GM21737 (cell line): ENCODE measurements around the gene GLP1R.

Experiments used
- ATAC-seq: cut with Tn5 transposase; IDR thresholded peaks from one replicate; pipeline ENCODE4 v1.9.1; 2021; ENCODE audit warnings: mild to moderate bottlenecking, moderate library complexity; ENCODE audit not compliant: unreplicated experiment

The GLP1R gene

GRCh38 chr6:39048481-39049399, at the start of gene GLP1R:
GLP1R (plus strand) TSS chr6:39048781; CDS start chr6:39048841, 60 bp downstream.
- no peak for ATAC-seq

- ATAC-seq = no peak
Measured at GRCh38 chr6:39003072-39003471, 45.5 kb upstream of the GLP1R start.

GRCh38 chr6:39003492-39003891, 45.1 kb upstream of the GLP1R start:
- no peak for ATAC-seq

GRCh38 chr6:39004801-39005200, 43.8 kb upstream of the GLP1R start:
- no peak for ATAC-seq

DNA sequence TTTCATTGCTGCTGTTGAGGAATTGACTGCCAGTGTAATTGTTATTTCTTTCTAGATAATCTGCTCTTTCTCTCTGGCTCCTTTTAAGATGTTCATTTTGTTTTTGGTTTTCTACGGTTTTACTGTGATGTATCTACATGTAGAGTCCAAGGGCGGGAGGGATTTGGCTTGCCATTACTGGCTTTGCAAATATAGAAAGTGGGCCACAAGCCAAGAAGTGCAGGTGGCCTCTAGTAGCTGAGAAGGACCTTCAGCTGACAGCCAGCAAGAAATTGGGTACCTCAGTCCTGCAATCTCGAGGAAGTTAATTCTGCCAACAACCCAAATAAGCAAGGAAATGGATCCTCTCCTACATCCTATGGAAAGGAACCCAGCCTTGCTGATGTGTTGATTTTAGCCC, 42.8 kb upstream of the GLP1R start:
- ATAC-seq = no peak

GRCh38 chr6:39007575-39007974, 41.0 kb upstream of the GLP1R start:
- no peak for ATAC-seq

- no peak for ATAC-seq
Measured at GRCh38 chr6:39008737-39009136, 39.8 kb upstream of the GLP1R start.

DNA sequence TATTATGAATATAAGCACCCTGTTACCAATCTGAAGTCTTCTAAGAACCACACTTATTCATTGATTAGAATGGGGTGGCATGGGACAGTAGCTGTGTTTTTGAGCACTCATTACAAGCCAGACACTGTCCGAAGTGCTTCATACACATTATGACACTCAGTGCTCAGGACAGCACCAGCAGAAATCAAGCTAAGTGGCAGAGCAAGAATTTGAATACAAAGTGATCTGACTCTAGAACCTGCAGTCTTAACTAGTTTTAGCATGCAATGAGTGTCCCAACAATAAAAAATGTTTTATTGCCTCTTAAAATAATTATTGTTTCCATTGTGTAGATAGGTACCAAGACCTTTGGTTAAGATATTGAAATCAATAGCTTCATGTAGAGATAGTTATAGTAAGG, 39.1 kb upstream of the GLP1R start:
- ATAC-seq = no peak

DNA sequence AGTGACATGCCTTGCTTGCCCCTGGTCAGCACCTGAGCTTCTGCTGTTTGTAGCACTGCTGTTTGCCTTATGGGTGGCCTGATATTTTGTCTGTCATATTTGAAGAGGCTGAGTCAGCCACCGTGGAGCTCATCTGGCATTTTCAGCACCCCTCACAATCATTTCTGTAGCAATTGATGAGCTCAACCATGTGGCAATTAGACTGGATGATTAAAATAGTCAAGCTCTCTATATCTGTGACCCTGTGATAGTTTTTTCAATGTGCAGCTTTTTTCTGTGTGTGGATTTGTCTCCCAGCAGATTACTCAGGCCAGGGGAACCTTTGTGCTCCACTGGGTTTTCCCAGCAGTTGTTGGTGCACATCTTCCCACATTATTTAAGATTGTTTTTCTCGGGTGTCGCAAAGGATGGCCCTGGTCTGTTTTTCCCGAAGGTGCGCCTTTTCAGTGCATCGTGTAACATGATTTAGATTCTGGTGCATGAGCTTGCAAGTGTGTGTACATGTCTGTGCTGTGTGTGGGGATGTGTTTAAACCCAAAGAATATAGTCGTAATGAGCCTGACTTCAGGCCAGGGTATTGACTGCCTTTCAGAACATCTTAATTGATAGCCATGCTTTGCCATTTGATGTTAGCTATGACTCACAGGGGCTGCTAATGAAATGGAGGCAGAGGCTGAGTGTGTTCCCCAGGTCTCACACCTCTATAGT, 31.6 kb upstream of the GLP1R start:
- no peak for ATAC-seq

DNA sequence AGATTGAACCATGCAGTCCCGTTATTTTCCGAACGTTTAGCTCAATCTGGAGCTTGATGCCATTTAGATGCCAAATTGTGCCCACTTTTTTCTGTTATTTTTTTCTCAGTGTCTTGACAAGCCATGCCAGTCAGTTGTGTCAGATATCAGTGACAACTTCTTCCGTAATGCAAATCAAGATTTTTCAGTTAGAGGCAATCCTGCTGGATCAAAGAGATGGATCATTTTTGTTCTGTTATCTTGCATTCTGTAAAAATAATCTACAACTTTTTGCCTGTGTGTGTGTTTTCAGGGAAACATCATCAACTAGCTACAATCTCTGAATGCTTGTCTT, 31.1 kb upstream of the GLP1R start:
- no peak for ATAC-seq

- no peak for ATAC-seq
Measured at GRCh38 chr6:39018103-39018502, 30.5 kb upstream of the GLP1R start.

DNA sequence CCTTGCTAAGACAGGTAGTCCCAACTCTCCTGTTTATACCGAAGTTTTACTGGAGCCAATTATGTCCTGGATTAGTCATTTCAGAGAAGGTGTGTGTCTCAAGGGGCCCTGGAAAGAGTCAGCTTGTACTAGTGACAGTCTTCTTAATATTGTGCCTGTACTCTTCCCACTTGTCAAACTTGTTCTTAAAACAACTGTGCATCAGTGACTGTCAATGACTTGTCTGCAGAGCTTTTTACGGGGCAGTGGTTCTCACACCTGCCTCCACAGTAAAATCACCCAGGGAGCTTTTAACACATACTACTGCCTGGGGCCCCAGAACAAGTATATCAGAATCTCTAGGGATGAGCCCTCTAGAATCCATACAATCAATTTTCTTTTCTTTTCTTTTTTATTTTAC, 28.4 kb upstream of the GLP1R start:
- ATAC-seq = no peak

DNA sequence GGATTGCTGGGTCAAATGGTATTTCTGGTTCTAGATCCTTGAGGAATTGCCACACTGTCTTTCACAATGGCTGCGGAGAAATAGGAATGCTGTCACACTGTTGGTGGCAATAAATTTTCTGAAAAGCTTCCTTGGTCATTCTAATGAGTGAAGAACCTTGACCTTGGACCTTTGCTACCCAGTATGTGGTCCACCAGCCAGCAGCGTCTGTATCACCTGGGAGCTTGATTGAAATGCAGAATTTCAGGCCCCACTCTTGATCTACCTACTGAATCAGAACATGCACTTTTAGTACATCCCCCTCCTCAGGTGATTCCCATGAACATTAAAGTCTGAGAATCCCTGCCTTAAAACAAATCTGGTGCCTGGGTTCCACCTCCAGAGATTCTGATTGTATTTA, 27.5 kb upstream of the GLP1R start:
- ATAC-seq = no peak

DNA sequence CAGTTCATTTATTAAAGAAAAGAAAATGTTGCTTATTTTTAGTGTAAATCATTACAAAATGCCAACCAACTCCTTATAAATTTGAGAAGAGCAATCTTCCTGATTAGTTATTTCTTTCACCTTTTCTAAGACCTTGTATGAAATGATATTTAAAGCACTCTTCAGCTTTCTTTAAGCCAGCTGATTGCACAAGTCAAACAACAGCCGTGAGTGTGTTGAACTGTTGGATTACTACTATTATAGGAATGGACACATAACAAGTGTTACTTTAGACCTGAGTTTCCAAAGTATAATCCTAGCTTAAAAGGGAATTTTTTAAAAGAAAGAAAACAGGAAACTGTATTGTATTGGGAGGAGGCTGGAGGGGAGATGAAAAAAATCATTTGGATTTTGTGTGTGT, 26.8 kb upstream of the GLP1R start:
- no peak for ATAC-seq

GRCh38 chr6:39026175-39026574, 22.4 kb upstream of the GLP1R start:
- ATAC-seq = no peak

DNA sequence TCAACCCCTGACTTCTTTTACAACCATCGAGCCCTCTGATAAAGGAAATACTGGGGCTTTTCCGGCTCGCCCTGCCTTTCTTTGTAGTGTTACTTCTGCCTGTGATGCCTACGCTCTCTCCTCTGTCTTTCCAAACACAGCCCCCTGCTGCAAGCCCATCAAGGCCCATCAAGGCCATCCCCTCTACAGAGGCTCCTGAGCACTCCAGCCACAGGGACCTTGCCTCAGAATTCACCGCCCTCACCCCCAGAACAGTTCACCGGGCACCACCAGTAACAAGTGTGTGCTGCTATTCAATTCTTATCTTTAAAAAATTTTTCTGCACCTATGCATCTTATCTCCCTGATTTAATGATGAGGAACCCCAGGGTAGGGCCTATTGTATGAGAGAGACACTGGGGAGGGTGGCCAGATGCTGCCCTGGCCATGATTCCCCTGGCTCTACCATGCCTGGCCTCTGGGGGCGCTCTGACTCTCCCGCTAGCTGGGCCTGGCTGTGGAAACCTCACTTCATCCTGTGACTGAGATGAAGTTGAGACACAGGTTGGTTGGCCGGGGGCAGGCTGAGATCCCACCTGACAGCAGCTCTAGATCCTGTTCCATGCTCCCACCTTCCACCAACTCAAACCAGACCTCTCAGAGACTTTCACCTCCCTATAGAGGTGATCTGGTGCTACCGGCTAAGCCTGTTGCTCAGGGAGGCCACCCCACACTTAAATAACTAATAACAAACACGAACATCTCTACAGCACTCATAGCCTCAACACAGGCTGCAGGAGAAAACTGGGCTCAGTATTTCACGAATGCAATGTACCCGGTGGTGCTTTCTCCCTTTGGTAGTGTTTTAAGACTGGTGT, 19.2 kb upstream of the GLP1R start:
- no peak for ATAC-seq

GRCh38 chr6:39035681-39036080, 12.9 kb upstream of the GLP1R start:
- no peak for ATAC-seq

DNA sequence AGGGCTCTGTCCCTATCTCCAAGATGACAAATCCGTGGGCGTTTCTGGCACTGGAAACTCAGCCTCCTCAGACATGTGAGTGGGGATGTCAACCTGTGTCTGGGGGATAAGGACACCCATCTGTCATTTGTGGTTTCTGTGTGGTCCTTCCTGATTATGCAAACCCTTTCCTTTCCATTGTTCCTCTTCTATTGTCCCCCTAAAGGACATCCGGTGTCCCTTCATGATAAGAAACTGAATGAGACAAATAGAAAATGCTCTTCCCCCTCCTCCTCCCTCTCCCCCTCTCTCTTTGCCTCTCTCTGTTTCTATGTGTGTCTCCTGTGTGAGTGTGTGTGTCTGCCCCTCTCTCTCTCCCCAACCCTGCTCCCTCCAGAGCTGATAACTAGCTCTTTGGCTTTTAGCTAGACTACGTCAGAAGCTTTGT, 11.5 kb upstream of the GLP1R start:
- ATAC-seq = no peak

- ATAC-seq = no peak
Measured at GRCh38 chr6:39037707-39038106, 10.9 kb upstream of the GLP1R start.

- ATAC-seq = no peak
Measured at GRCh38 chr6:39040080-39040673, 8.4 kb upstream of the GLP1R start.

DNA sequence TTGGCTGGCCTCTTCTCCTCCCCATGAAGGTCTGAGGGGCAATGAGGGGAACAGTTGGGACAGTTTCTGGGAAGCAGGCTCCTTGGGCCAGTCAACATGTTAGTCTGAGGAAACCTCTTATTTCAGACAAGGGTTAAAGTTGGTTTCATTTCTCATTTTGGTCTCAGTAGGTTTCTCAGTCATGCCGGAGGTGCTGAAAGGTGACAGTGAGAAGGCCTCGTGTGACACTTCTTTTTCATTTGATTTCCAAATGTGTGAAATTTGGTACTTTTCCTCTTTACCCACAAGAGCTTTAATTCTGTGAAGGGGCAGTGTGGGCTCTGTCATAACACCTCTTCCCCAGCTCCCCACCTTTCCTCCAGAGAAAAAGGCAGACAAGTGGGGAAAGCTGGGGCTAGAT, 7.5 kb upstream of the GLP1R start:
- no peak for ATAC-seq
